Neural cell (in vitro differentiated cells): ENCODE results near the gene PHACTR3.

Experiments
- CTCF ChIP-seq: fragments of 450-650 bp; IDR thresholded peaks from 2 replicates; pipeline ENCODE4 v1.5.1; 2014; ENCODE audit warnings: antibody characterized with exemption, mild to moderate bottlenecking, moderate library complexity; ENCODE audit not compliant: poor library complexity, severe bottlenecking
- EP300 ChIP-seq: fragments of 450-650 bp; conservative IDR thresholded peaks from 2 replicates; pipeline ENCODE4 v1.6.1; 2014; ENCODE audit warnings: antibody characterized with exemption, mild to moderate bottlenecking, moderate library complexity; ENCODE audit not compliant: poor library complexity, severe bottlenecking
- EZH2 ChIP-seq: fragments of 200-600, 300-800 bp; shearing (Covaris generic), sonication (generic); IDR thresholded peaks from 2 replicates; pipeline ENCODE4 v1.6.1; 2014; ENCODE audit warnings: antibody characterized with exemption, low read length, borderline replicate concordance, mild to moderate bottlenecking; ENCODE audit not compliant: insufficient read depth, poor library complexity, severe bottlenecking
- MXI1 ChIP-seq: fragments of 450-650 bp; conservative IDR thresholded peaks from 2 replicates; pipeline ENCODE4 v1.6.1; 2014; ENCODE audit warnings: antibody characterized with exemption, mild to moderate bottlenecking; ENCODE audit not compliant: poor library complexity, severe bottlenecking
- POLR2AphosphoS5 ChIP-seq: IDR thresholded peaks from 2 replicates; pipeline ENCODE4 v1.6.1; 2012
- SMC3 ChIP-seq: fragments of 450-650 bp; conservative IDR thresholded peaks from 2 replicates; pipeline ENCODE4 v1.6.1; 2014; ENCODE audit warnings: antibody characterized with exemption, mild to moderate bottlenecking, moderate library complexity; ENCODE audit not compliant: poor library complexity
- TAF1 ChIP-seq: IDR thresholded peaks from 2 replicates; pipeline ENCODE4 v1.6.1; 2012; ENCODE audit warnings: low read depth
- TF ChIP-seq, protein P1 (sequence below): IDR thresholded peaks from 2 replicates; pipeline ENCODE4 v1.6.1; 2012; ENCODE audit warnings: borderline replicate concordance

DNA sequence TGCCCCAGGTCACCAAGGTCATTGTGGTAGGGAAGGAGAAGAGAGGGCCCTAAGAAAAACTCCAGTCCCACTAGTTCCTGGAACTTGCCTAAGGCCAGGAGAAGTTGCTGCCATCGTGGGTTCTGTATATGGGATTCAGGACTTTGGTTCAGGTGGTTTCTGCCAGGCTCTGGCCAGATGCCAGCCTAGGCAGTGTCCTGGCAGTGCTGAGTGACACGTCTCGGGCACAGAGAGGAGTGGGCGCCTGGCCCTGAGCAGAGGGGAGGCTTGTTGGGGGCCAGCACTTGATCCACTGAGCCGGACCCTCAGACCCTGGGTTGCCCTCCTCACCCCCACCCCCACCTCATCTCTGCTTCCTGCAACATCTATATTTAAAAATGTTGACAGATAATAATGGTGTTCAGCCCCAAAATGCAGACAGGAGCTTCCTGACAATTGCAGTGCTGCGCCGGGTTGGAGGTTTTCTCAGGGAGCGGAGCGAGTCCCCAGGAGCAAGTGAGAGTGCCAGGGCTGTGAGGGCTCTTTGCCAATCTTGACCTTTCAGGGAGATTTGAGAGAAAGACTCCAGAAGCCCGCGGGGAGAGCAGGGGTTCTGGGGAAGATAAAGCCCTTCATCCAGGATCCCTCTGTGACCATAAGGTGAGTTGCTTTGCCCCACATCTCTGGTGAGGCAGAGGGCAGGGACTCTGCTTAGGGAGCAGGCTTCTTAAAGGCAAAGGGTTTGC lies 71.9 kb downstream of the PHACTR3 start:
- no peak for TF ChIP-seq EZH2
- no peak for TF ChIP-seq CTCF
- no peak for TF ChIP-seq SMC3
- TF ChIP-seq EP300, result no peak
- no peak for TF ChIP-seq TAF1
- TF ChIP-seq, protein P1, sequence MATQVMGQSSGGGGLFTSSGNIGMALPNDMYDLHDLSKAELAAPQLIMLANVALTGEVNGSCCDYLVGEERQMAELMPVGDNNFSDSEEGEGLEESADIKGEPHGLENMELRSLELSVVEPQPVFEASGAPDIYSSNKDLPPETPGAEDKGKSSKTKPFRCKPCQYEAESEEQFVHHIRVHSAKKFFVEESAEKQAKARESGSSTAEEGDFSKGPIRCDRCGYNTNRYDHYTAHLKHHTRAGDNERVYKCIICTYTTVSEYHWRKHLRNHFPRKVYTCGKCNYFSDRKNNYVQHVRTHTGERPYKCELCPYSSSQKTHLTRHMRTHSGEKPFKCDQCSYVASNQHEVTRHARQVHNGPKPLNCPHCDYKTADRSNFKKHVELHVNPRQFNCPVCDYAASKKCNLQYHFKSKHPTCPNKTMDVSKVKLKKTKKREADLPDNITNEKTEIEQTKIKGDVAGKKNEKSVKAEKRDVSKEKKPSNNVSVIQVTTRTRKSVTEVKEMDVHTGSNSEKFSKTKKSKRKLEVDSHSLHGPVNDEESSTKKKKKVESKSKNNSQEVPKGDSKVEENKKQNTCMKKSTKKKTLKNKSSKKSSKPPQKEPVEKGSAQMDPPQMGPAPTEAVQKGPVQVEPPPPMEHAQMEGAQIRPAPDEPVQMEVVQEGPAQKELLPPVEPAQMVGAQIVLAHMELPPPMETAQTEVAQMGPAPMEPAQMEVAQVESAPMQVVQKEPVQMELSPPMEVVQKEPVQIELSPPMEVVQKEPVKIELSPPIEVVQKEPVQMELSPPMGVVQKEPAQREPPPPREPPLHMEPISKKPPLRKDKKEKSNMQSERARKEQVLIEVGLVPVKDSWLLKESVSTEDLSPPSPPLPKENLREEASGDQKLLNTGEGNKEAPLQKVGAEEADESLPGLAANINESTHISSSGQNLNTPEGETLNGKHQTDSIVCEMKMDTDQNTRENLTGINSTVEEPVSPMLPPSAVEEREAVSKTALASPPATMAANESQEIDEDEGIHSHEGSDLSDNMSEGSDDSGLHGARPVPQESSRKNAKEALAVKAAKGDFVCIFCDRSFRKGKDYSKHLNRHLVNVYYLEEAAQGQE, result no peak
- no peak for TF ChIP-seq POLR2AphosphoS5
- TF ChIP-seq MXI1, result no peak
